Erythroblast (primary cell): ENCODE data around the gene IL17RC.

Experiments
- GATA1 ChIP-seq: IDR thresholded peaks from 2 replicates; pipeline ENCODE4 v1.6.1; 2011; ENCODE audit warnings: low read depth, mild to moderate bottlenecking, control low read depth, low read length, moderate library complexity
- POLR2A ChIP-seq: IDR thresholded peaks from 2 replicates; pipeline ENCODE4 v1.6.1; 2011; ENCODE audit warnings: mild to moderate bottlenecking, low read length

- TF ChIP-seq POLR2A (no peak), GATA1 (no peak)
Measured at GRCh38 chr3:9947025-9947995, 30.4 kb downstream of the IL17RC start.
